HG03575 (cell line): ENCODE data around the gene MTG1.

Experiments
- ATAC-seq: cut with Tn5 transposase; IDR thresholded peaks from one replicate; pipeline ENCODE4 v1.9.1; 2021; ENCODE audit not compliant: unreplicated experiment, insufficient number of reproducible peaks, low FRiP score; ENCODE audit errors: extremely low read depth

Gene MTG1

GRCh38 chr10:133471300-133472109, 77.5 kb downstream of the MTG1 start:
- no peak for ATAC-seq
